Ishikawa (cell line): ENCODE data around the gene DNAH2.

ENCODE experiments used
- CREB1 ChIP-seq: IDR thresholded peaks from 2 replicates; pipeline ENCODE4 v1.6.1; 2012; ENCODE audit warnings: low read depth
- EP300 ChIP-seq: IDR thresholded peaks from 2 replicates; pipeline ENCODE4 v1.6.1; 2012; ENCODE audit warnings: borderline replicate concordance
- FOXM1 ChIP-seq: IDR thresholded peaks from 2 replicates; pipeline ENCODE4 v1.6.1; 2012; ENCODE audit warnings: low read depth, borderline replicate concordance
- MAX ChIP-seq: IDR thresholded peaks from 2 replicates; pipeline ENCODE4 v1.6.1; 2012
- REST ChIP-seq: IDR thresholded peaks from 2 replicates; pipeline ENCODE4 v1.6.1; 2012; ENCODE audit warnings: low read depth, mild to moderate bottlenecking
- TAF1 ChIP-seq: IDR thresholded peaks from 2 replicates; pipeline ENCODE4 v1.6.1; 2012; ENCODE audit warnings: low read depth, mild to moderate bottlenecking
- TF ChIP-seq, protein P1 (sequence below): IDR thresholded peaks from 2 replicates; pipeline ENCODE4 v1.6.1; 2012

GRCh38 chr17:7797976-7798375, 80.4 kb downstream of the DNAH2 start:
- TF ChIP-seq TAF1 (no peak), EP300 (no peak), CREB1 (no peak), FOXM1 (no peak), REST (no peak), MAX (no peak)
- TF ChIP-seq, protein P1, sequence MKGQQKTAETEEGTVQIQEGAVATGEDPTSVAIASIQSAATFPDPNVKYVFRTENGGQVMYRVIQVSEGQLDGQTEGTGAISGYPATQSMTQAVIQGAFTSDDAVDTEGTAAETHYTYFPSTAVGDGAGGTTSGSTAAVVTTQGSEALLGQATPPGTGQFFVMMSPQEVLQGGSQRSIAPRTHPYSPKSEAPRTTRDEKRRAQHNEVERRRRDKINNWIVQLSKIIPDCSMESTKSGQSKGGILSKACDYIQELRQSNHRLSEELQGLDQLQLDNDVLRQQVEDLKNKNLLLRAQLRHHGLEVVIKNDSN: no peak
